Spleen (tissue), 11 donors: ENCODE measurements around the gene ST6GAL1. TPM values are rescaled to one million over a fixed set of nuclear protein-coding genes. Genes with fewer than 3 reads are reported as not detected.
"Not testable (repeated sequence)": the region's sequence is repeated elsewhere in the genome, so short reads cannot be mapped to it uniquely, and the experiment has no call there.

Source experiments
- DNase-seq: peaks from one replicate; pipeline ENCODE4 v3.0.0-alpha.2; 2020
- H3K27ac ChIP-seq, 8 donors: fragments of 200-600 bp; sonication (generic) in 7 of 8; 1 replicate in 4 of 8; 2 replicates in 4 of 8; pipeline versions ENCODE4 v1.5.0 to v1.8.0; 2016 to 2021; ENCODE audit warnings: inconsistent platforms in 4 of 8, mild to moderate bottlenecking in 4 of 8, moderate library complexity in 1 of 8
- H3K27me3 ChIP-seq, 7 donors: fragments of 200-600 bp; sonication (generic) in 6 of 7; replicated peaks in 1 of 7; 1 replicate in 4 of 7; 2 replicates in 3 of 7; pipeline versions ENCODE4 v1.5.0 to v1.8.0; 2016 to 2021; ENCODE audit warnings: inconsistent platforms in 3 of 7, mild to moderate bottlenecking in 1 of 7
- H3K36me3 ChIP-seq, 6 donors: fragments of 200-600 bp; sonication (generic) in 5 of 6; 1 replicate in 4 of 6; 2 replicates in 2 of 6; pipeline versions ENCODE4 v1.5.0 to v1.8.0; 2016 to 2021; ENCODE audit warnings: inconsistent platforms in 2 of 6
- H3K4me1 ChIP-seq, 6 donors: fragments of 200-600 bp; sonication (generic) in 5 of 6; 1 replicate in 3 of 6; 2 replicates in 3 of 6; pipeline versions ENCODE4 v1.5.0 to v1.8.0; 2016 to 2021; ENCODE audit warnings: inconsistent platforms in 3 of 6
- H3K4me3 ChIP-seq, 8 donors: fragments of 200-600 bp; sonication (generic) in 7 of 8; 1 replicate in 4 of 8; 2 replicates in 4 of 8; pipeline versions ENCODE4 v1.5.0 to v1.8.0; 2016 to 2021; ENCODE audit warnings: inconsistent platforms in 4 of 8, mild to moderate bottlenecking in 4 of 8, moderate library complexity in 2 of 8
- H3K9me3 ChIP-seq, 8 donors: fragments of 200-600 bp; sonication (generic) in 7 of 8; 1 replicate in 4 of 8; 2 replicates in 4 of 8; pipeline versions ENCODE4 v1.5.0 to v1.8.0; 2016 to 2021; ENCODE audit warnings: inconsistent platforms in 4 of 8
- CTCF ChIP-seq, 11 experiments: fragments of 200-600 bp in 7 of 11; fragments of 450-650 bp in 4 of 11; sonication (generic) in 4 of 11; IDR thresholded peaks in 8 of 11; conservative IDR thresholded peaks in 3 of 11; 1 replicate in 7 of 11; 2 replicates in 4 of 11; pipeline versions ENCODE4 v1.4.0 to v1.8.0; 2016 to 2021; ENCODE audit warnings: antibody characterized with exemption in 11 of 11, inconsistent platforms in 4 of 11, mild to moderate bottlenecking in 1 of 11
- POLR2A ChIP-seq, 3 donors: fragments of 450-650 bp; IDR thresholded peaks; one replicate each; pipeline ENCODE4 v1.5.1; 2017; ENCODE audit warnings: antibody characterized with exemption in 3 of 3, mild to moderate bottlenecking in 1 of 3
- POLR2AphosphoS5 ChIP-seq, 3 donors: sonication (generic); formaldehyde crosslinking; IDR thresholded peaks; one replicate each; pipeline ENCODE4 v1.5.1; 2017; ENCODE audit warnings: antibody characterized with exemption in 3 of 3
- WGBS, 5 donors: extraction: QIAGEN DNeasy Blood & Tissue Kit in 3 of 5; methylation state at CpG; one replicate each; pipeline versions ENCODE4 v1.1.5 to v1.1.7; 2013 to 2018; 5-methylcytosine and 5-hydroxymethylcytosine counted together
- intact Hi-C: fragments of 100-400 bp; cut with DNase I; formaldehyde crosslinking; loops from one replicate; pipeline ENCODE4 v1.15.0; 2023; ENCODE audit warnings: low total_unique reads
- polyA plus RNA-seq, 3 donors: library from polyadenylated mRNA; stranded (reverse); fragments of 200-250 nt; gene quantifications; one replicate each; pipeline ENCODE4 v1.2.1, GENCODE V29; 2013
- total RNA-seq, 7 donors: library from RNA; depleted of rRNA in 3 of 7; stranded (reverse); fragments of >200 nt in 3 of 7; fragmentation: NEBNext Ultra II Directional in 4 of 7; extraction: Animal tissue kit (Norgen Biotek cat#: 25700) in 4 of 7; gene quantifications; one replicate each; pipeline versions ENCODE4 v1.1.0 to v1.2.1, GENCODE V29; 2016 to 2021
- donor health status: healthy with polysubstance abuse.
- donor health status: DM: no; HTN: no; CAD: no; lungs with moderate emphysema.
- donor health status: DM: no; HTN: no; CAD: no.
- donor health status: Bipolar disorder and iron deficiency.
- donor health status: healthy.
- donor health status: DM: no; HTN: no; CAD: no.
- donor health status: DM: yes; HTN: yes; CAD: no.

Gene ST6GAL1
- total and polyA plus RNA-seq, 10 donors: 46.7 to 247 (median 187) TPM

DNA sequence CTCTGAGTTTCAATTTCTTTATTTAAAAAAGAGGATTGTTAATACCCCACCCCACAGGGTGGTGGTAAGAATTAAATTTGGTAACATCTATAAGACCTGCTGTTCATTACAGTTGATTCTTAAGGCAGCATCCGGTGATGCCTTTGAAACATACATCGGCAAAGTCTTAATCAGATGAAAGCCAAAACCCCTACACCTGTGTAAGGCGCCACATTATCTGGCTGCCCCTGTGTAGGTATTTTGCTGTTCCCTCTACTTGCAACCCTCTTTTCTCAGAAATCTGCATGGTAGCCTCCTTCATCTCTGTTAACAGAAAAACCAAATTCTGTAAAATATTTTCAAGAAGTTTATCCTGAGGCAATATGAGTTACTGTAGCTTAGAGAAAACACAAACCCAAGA is 90.0 kb downstream of the ST6GAL1 start:
- WGBS, 5 donors: 81 to 86% (median 84%) methylated on average over 3 of the region's 3 CpGs
- Histone ChIP-seq H3K9me3 (peaks cover 0 to 3% (median 0%) of the 10 kb centered on the region in 8 donors), H3K36me3 (peaks cover 0 to 34% (median 0%) of the 10 kb centered on the region in 6 donors), H3K4me1 (peaks cover 26 to 100% (median 62%) of the 10 kb centered on the region in 6 donors), H3K27me3 (no peaks in the 10 kb centered on the region), H3K4me3 (no peak overlapping the region), H3K27ac (peak overlapping the region in 6 of 8 donors; percentile 48 to 91 (median 80))
- intact Hi-C loops: no loop called here
- no peak for TF ChIP-seq POLR2AphosphoS5 (IDR thresholded peaks at IDR 0.05)
- no peak for TF ChIP-seq CTCF (IDR thresholded peaks at IDR 0.05 in 8 of 11, conservative IDR thresholded peaks at IDR 0.05 in 3 of 11)
- no peak for TF ChIP-seq POLR2A (IDR thresholded peaks at IDR 0.05)
- no peak for DNase-seq

DNA sequence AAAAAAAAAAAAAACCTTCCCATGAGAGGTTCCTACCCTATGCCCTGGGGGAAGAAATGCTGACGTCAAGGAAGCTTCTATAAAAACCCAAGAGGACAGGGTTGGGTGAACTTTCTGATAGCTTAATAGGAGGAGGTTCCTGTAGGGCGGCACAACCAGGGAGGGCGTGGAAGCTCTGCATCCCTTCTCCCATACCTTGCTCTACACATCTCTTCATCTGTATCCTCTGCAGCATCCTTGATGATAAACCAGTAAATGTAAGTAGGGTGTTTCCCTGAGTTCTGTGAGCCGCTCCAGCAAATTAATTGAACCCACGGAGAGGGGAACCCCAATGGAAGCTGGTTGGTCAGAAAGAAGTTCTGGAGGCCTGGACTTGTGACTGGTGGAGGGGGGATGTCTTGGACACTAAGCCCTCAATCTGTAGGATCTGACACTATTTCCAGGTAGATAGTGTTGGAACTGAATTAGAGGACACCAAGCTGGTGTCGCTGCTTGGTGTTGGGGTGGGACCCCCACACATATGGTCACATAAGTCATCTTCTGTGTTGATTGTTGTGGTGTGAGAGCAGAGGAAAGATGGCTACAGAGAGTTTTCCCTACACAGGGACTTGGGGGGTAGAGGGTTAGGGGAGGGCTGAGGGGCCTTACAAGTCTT is 91.5 kb downstream of the ST6GAL1 start:
- Histone ChIP-seq H3K27me3 (no peaks in the 10 kb centered on the region), H3K27ac (peak overlapping the region; percentile 51 to 91 (median 74)), H3K4me3 (peak overlapping the region in 7 of 8 donors; percentile 7 to 69 (median 35)), H3K36me3 (peaks cover 0 to 25% (median 0%) of the 10 kb centered on the region in 6 donors), H3K4me1 (peaks cover 16 to 100% (median 60%) of the 10 kb centered on the region in 6 donors), H3K9me3 (peaks cover 0 to 3% (median 0%) of the 10 kb centered on the region in 8 donors)
- intact Hi-C loops: no loop called here
- TF ChIP-seq POLR2A (IDR thresholded peaks at IDR 0.05): peak in 1 of 3 donors; percentile 85
- TF ChIP-seq POLR2AphosphoS5 (IDR thresholded peaks at IDR 0.05): peak in 1 of 3 donors; percentile 94
- no peak for TF ChIP-seq CTCF (IDR thresholded peaks at IDR 0.05 in 8 of 11, conservative IDR thresholded peaks at IDR 0.05 in 3 of 11)
- WGBS, 5 donors: 70 to 87% (median 75%) methylated on average over 4 to 6 of the region's 6 CpGs
- no peak for DNase-seq

DNA sequence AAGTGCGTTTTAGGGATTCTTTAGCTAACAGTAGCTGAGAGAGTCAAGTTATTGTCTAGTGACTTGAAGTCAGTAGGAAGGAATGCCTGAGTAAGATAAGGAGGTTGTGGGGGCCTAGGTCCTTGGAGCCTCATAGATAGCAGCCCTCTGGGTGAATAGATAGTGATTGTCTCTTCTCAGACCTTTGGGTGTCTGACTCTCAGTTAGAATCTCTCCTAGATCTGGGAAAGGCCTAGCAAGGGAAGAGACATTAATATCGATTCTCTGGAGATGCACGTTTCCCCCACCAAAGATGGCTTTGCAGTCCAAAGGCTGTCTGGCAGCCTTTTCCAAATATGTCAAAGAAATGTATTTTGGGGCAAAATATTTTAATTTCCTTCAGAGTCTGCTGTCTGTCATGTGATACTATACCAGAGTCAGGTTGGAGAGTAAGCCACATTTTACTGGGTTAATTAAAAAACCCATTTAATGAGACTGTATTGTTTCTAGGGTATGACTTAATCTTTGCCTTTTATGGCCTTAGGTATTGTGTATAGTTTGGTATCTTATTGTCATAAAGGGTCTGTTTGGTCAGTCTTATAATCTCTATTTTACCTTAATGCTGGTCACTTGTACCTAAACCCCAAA is 92.2 kb downstream of the ST6GAL1 start:
- DNase-seq: no peak
- TF ChIP-seq POLR2AphosphoS5 (IDR thresholded peaks at IDR 0.05) (no peak), CTCF (IDR thresholded peaks at IDR 0.05 in 8 of 11, conservative IDR thresholded peaks at IDR 0.05 in 3 of 11) (no peak), POLR2A (IDR thresholded peaks at IDR 0.05) (no peak)
- no peaks in the 10 kb centered on the region for H3K27me3 ChIP-seq
- peaks cover 0 to 3% (median 0%) of the 10 kb centered on the region in 8 donors for H3K9me3 ChIP-seq
- intact Hi-C loops: no loop called here
- H3K4me1 ChIP-seq: peaks cover 10 to 100% (median 59%) of the 10 kb centered on the region in 6 donors
- H3K4me3 ChIP-seq: peak overlapping the region in 7 of 8 donors; percentile 7 to 69 (median 35)
- H3K27ac ChIP-seq: peak overlapping the region; percentile 17 to 91 (median 74)
- peaks cover 0 to 20% (median 0%) of the 10 kb centered on the region in 6 donors for H3K36me3 ChIP-seq
- WGBS, 5 donors: 77 to 94% (median 83%) methylated on average over 3 of the region's 3 CpGs

DNA sequence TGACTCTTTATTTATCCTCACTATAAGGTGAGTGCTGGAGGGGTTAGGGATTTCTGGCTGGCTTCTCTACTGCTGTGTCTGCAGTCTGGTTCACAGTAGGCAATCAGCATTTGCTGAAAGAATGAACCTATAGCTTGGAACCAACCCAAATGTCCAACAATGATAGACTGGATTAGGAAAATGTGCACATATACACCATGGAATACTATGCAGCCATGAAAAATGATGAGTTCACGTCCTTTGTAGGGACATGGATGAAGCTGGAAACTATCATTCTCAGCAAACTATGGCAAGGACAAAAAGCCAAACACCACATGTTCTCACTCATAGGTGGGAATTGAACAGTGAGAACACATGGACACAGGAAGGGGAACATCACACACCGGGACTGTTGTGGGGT is 93.0 kb downstream of the ST6GAL1 start:
- peak overlapping the region in 5 of 8 donors; percentile 32 to 69 (median 35) for H3K4me3 ChIP-seq
- peak in 1 of 3 donors; percentile 13 for TF ChIP-seq POLR2AphosphoS5 (IDR thresholded peaks at IDR 0.05)
- H3K27me3 ChIP-seq, H3K9me3 ChIP-seq, DNase-seq, intact Hi-C loops: not testable (repeated sequence)
- peak overlapping the region in 7 of 8 donors; percentile 51 to 91 (median 77) for H3K27ac ChIP-seq
- 49 to 94% (median 89%) methylated on average over 2 of the region's 2 CpGs for WGBS, 5 donors
- H3K36me3 ChIP-seq: peaks cover 0 to 13% (median 0%) of the 10 kb centered on the region in 6 donors
- H3K4me1 ChIP-seq: peaks cover 12 to 100% (median 60%) of the 10 kb centered on the region in 6 donors
